NCI-H2029 (cell line): ENCODE data around the gene CARD8.
"Not testable (repeated sequence)": the region's sequence is repeated elsewhere in the genome, so short reads cannot be mapped to it uniquely, and the experiment has no call there.

Experiments
- DNase-seq: peaks from one replicate; lab custom pipeline; 2025; lab: John Stamatoyannopoulos, UW

CARD8 gene

GRCh38 chr19:48258992-48259391 lies 3.3 kb upstream of the CARD8 start:
- DNase-seq = not testable (repeated sequence)

- no peak for DNase-seq
These were observed 2.6 kb upstream of the CARD8 start for GRCh38 chr19:48258350-48258749.

- DNase-seq = no peak
These were observed 1.2 kb downstream of the CARD8 start for GRCh38 chr19:48254529-48254970.

GRCh38 chr19:48253999-48254398 lies 1.7 kb downstream of the CARD8 start:
- no peak for DNase-seq

- no peak for DNase-seq
These were observed 3.1 kb downstream of the CARD8 start for GRCh38 chr19:48252609-48253008.

GRCh38 chr19:48250290-48251025 lies 5.3 kb downstream of the CARD8 start:
- DNase-seq = no peak

GRCh38 chr19:48249502-48250014 lies 6.2 kb downstream of the CARD8 start:
- no peak for DNase-seq

- DNase-seq = no peak
These were observed 7.5 kb downstream of the CARD8 start for GRCh38 chr19:48248081-48248833.

GRCh38 chr19:48247212-48247611 lies 8.5 kb downstream of the CARD8 start:
- DNase-seq = no peak

GRCh38 chr19:48246101-48246500 lies 9.6 kb downstream of the CARD8 start:
- DNase-seq = no peak

GRCh38 chr19:48244281-48244680 lies 11.4 kb downstream of the CARD8 start:
- no peak for DNase-seq

GRCh38 chr19:48241771-48242170 lies 13.9 kb downstream of the CARD8 start:
- not testable (repeated sequence) for DNase-seq

- no peak for DNase-seq
These were observed 16.1 kb downstream of the CARD8 start for GRCh38 chr19:48239582-48240141.

- no peak for DNase-seq
These were observed 16.6 kb downstream of the CARD8 start for GRCh38 chr19:48239120-48239519.

GRCh38 chr19:48237057-48237456 lies 18.7 kb downstream of the CARD8 start:
- no peak for DNase-seq

- DNase-seq = no peak
These were observed 25.1 kb downstream of the CARD8 start for GRCh38 chr19:48230555-48231129.

GRCh38 chr19:48221628-48222027 lies 34.1 kb downstream of the CARD8 start:
- DNase-seq = no peak

GRCh38 chr19:48220784-48221183 lies 34.9 kb downstream of the CARD8 start:
- DNase-seq = not testable (repeated sequence)

- DNase-seq = no peak
These were observed 36.7 kb downstream of the CARD8 start for GRCh38 chr19:48218997-48219396.

GRCh38 chr19:48216933-48217332 lies 38.8 kb downstream of the CARD8 start:
- DNase-seq = no peak

GRCh38 chr19:48213959-48214358 lies 41.8 kb downstream of the CARD8 start:
- no peak for DNase-seq

- no peak for DNase-seq
These were observed 45.7 kb downstream of the CARD8 start for GRCh38 chr19:48210005-48210404.
